A673 (cell line): ENCODE results near the gene LIMS2. TPM values are rescaled to one million over a fixed set of nuclear protein-coding genes. Genes with fewer than 3 reads are reported as not detected.

Experiments
- BruUV-seq: library from RNA; stranded (reverse); fragments of 400-500 nt; replicated peaks from 2 replicates; lab custom pipeline; 2021; lab: Mats Ljungman, UMichigan
- CTCF ChIA-PET: fragments of 300-600 bp; sonication (Branson Sonifier 250); formaldehyde crosslinking; loops from one replicate; lab custom pipeline; 2022; ENCODE audit warnings: antibody characterized with exemption; lab: Charles Lee
- POLR2A ChIA-PET: fragments of 300-600 bp; sonication (Branson Sonifier 250); formaldehyde crosslinking; loops from one replicate; lab custom pipeline; 2022; ENCODE audit warnings: antibody characterized with exemption; ENCODE audit not compliant: low non-redundant PET; lab: Charles Lee
- DNase-seq: peaks from one replicate; pipeline ENCODE4 v3.0.0-alpha.2; 2015; ENCODE audit warnings: low spot score
- H3K27ac ChIP-seq: fragments of 200-600 bp; sonication (generic); 2 replicates; pipeline ENCODE4 v1.5.1; 2016; ENCODE audit warnings: mixed run types, low read depth, mild to moderate bottlenecking, mixed read lengths, antibody characterized with exemption, low read length; ENCODE audit not compliant: poor library complexity, severe bottlenecking
- H3K27me3 ChIP-seq: fragments of 200-600 bp; sonication (generic); replicated peaks from 2 replicates; pipeline ENCODE4 v1.6.1; 2017; ENCODE audit warnings: mixed run types, low read depth, mild to moderate bottlenecking, mixed read lengths, antibody characterized with exemption, low read length; ENCODE audit not compliant: insufficient read depth, poor library complexity
- H3K36me3 ChIP-seq: fragments of 200-600 bp; sonication (generic); 2 replicates; pipeline ENCODE4 v1.6.1; 2016; ENCODE audit warnings: mixed run types, mild to moderate bottlenecking, mixed read lengths, antibody characterized with exemption, low read length; ENCODE audit not compliant: insufficient read depth, poor library complexity, severe bottlenecking
- H3K4me1 ChIP-seq: fragments of 200-600 bp; sonication (generic); 2 replicates; pipeline ENCODE4 v1.6.1; 2017; ENCODE audit warnings: mixed run types, mild to moderate bottlenecking, mixed read lengths, antibody characterized with exemption, low read length; ENCODE audit not compliant: insufficient read depth, poor library complexity, severe bottlenecking
- H3K4me3 ChIP-seq: fragments of 200-600 bp; sonication (generic); 2 replicates; pipeline ENCODE4 v1.5.1; 2016; ENCODE audit warnings: low read depth, mixed run types, mild to moderate bottlenecking, mixed read lengths, low read length; ENCODE audit not compliant: poor library complexity, severe bottlenecking
- H3K9me3 ChIP-seq: fragments of 200-600 bp; sonication (generic); 2 replicates; pipeline ENCODE4 v1.6.1; 2016; ENCODE audit warnings: mixed run types, low read depth, mild to moderate bottlenecking, mixed read lengths, antibody characterized with exemption, low read length; ENCODE audit not compliant: poor library complexity, severe bottlenecking
- CTCF ChIP-seq: fragments of 300-800, 200-600 bp; sonication (generic); conservative IDR thresholded peaks from 2 replicates; pipeline ENCODE4 v1.5.1; 2017; ENCODE audit warnings: low read depth, mild to moderate bottlenecking, antibody characterized with exemption, low read length, moderate library complexity, mixed read lengths
- EZH2 ChIP-seq: fragments of 200-600 bp; sonication (generic); IDR thresholded peaks from 2 replicates; pipeline ENCODE4 v1.6.1; 2017; ENCODE audit warnings: borderline replicate concordance, low read depth, mild to moderate bottlenecking, mixed read lengths, antibody characterized with exemption, low read length; ENCODE audit not compliant: poor library complexity, severe bottlenecking
- intact Hi-C: fragments of 100-400 bp; cut with micrococcal nuclease; formaldehyde crosslinking; loops from one replicate; pipeline ENCODE4 v1.10.0; 2022; ENCODE audit not compliant: unreplicated experiment
- total RNA-seq: library from RNA; stranded (reverse); gene quantifications from 2 replicates; pipeline ENCODE4 v1.2.3, GENCODE V29; 2021

LIMS2 gene
- total RNA-seq, 1 experiment from 2014 or later = 1.2 TPM

- Histone ChIP-seq H3K36me3 (no peaks in the 10 kb centered on the region), H3K4me1 (no peaks in the 10 kb centered on the region), H3K9me3 (no peaks in the 10 kb centered on the region), H3K4me3 (no peak overlapping the region), H3K27ac (no peak overlapping the region), H3K27me3 (no peaks in the 10 kb centered on the region)
- DNase-seq = no peak
- intact Hi-C loops = no loop called here
- POLR2A ChIA-PET = no interaction called here
- BruUV-seq = no TSS peak
- TF ChIP-seq EZH2 (no peak), CTCF (no peak)
- CTCF ChIA-PET = no interaction called here
These were observed 52.6 kb downstream of the LIMS2 start for GRCh38 chr2:127622561-127623387.

GRCh38 chr2:127621981-127622431 lies 53.3 kb downstream of the LIMS2 start:
- ChIA-PET CTCF (no interaction called here), POLR2A (no interaction called here)
- no peak for DNase-seq
- intact Hi-C loops = no loop called here
- TF ChIP-seq CTCF = no peak
- no peak for TF ChIP-seq EZH2
- H3K4me1 ChIP-seq = no peaks in the 10 kb centered on the region
- no peaks in the 10 kb centered on the region for H3K36me3 ChIP-seq
- H3K27ac ChIP-seq = no peak overlapping the region
- no peak overlapping the region for H3K4me3 ChIP-seq
- no TSS peak for BruUV-seq
- no peaks in the 10 kb centered on the region for H3K9me3 ChIP-seq
- H3K27me3 ChIP-seq = no peaks in the 10 kb centered on the region

- Histone ChIP-seq H3K36me3 (no peaks in the 10 kb centered on the region), H3K4me1 (no peaks in the 10 kb centered on the region), H3K4me3 (no peak overlapping the region), H3K9me3 (no peaks in the 10 kb centered on the region), H3K27me3 (no peaks in the 10 kb centered on the region), H3K27ac (no peak overlapping the region)
- BruUV-seq = no TSS peak
- TF ChIP-seq EZH2 (no peak), CTCF (no peak)
- intact Hi-C loops = no loop called here
- CTCF ChIA-PET = no interaction called here
- DNase-seq = no peak
- POLR2A ChIA-PET = no interaction called here
These were observed 54.5 kb downstream of the LIMS2 start for GRCh38 chr2:127620866-127621265.
